ENCODE results near the gene ZBTB38.

DNA sequence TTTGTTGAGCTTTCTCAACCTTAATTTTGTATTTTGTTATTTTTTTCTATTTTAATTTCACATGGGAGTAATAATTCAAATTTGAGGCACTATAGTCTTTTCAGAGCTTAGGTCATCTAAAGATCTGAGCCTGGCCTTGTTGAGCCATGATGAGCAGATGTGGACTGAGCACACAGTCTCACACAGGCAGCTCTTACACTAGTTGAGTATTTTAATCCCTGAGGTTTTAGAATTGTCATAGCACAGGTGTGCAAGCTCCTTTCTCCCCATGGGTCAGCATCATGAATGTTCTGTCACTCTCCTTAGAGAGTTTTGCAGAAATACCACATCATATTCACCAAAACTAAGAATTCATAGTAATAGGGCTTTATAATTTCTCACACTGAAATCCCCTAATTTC is 4.9 kb downstream of the ZBTB38 start:
- no peak for TF ChIP-seq EZH2phosphoT487 (IDR thresholded peaks at IDR 0.05; ENCODE audit: borderline replicate concordance, low read length)
- TF ChIP-seq EZH2 (IDR thresholded peaks at IDR 0.05; ENCODE audit: low read length, unreplicated experiment): no peak
